Astrocyte of the cerebellum (primary cell): ENCODE measurements around the gene CCT2.

Experiments
- DNase-seq: peaks from one replicate; pipeline ENCODE4 v3.0.0-alpha.2; 2011; ENCODE audit warnings: low read depth
- H3K4me3 ChIP-seq: 2 replicates; pipeline ENCODE4 v1.5.1; 2011; ENCODE audit warnings: mild to moderate bottlenecking, low read depth, low read length, moderate library complexity
- CTCF ChIP-seq: IDR thresholded peaks from 2 replicates; pipeline ENCODE4 v1.5.1; 2012; ENCODE audit warnings: low read length, low read depth, moderate library complexity, mild to moderate bottlenecking; ENCODE audit errors: missing control alignments
- in situ Hi-C: cut with HindIII; loops from 2 replicates; pipeline ENCODE4 v1.10.0; 2017; ENCODE audit warnings: low sequenced_read_pairs

The CCT2 gene

GRCh38 chr12:69569236-69569635 lies 16.0 kb upstream of the CCT2 start:
- no peak for TF ChIP-seq CTCF
- no peak for DNase-seq
- in situ Hi-C loops = no loop called here
- H3K4me3 ChIP-seq = no peak overlapping the region

DNA sequence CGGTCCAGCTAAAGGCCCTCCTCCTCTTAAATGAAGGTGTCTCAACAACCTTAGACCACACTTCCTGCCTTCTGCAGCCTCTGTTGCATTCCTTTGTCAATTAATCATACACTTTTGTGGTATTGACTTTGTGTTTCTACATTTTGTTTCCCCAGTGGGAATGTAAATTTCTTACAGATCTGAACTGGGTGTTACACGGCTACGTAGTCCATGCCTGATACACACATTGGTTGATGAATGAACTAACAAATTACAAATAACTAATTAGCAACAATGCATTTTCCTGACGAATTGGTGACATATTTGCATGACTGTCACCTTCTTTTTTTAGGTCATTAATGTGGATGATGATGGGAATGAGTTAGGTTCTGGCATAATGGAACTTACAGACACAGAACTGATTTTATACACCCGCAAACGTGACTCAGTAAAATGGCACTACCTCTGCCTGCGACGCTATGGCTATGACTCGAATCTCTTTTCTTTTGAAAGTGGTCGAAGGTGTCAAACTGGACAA lies 15.2 kb upstream of the CCT2 start:
- DNase-seq = peak; percentile 50

DNA sequence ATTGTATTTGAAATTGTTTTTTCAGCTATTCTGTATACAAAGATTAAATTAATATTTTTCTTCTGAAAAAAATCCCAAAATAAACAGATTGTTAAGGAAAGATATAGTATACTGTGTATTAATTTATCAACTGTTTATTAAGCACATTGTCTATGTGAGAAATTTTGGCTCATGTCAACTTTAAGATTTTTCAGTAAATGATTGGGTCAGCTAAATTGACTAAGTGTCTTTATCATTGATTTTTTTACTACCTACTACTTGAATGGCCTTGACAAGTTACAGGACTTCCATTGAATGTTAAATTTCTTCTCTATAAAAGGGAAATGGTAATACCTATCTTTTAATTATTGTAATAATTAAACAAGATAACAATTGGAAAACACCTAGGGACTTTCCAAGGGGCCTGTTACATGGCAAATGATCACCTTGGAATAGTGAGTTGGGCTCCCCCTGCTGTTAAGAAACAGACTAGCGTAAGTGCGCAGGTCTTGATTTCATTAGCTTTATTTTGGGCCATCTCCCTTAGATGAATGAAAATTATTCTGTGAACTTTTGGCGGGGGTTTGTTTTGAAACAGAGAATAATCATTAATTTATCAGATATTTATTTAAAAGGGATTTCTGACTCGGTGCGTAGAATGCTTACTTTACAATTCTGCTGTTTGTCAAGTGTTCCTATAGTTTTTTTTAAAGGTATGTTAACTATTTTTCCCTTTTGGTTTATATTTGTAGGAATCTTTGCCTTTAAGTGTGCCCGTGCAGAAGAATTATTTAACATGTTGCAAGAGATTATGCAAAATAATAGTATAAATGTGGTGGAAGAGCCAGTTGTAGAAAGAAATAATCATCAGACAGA lies 14.5 kb upstream of the CCT2 start:
- in situ Hi-C loops = no loop called here
- H3K4me3 ChIP-seq = no peak overlapping the region
- TF ChIP-seq CTCF = peak; percentile 82
- DNase-seq = peak; percentile 68

More for the DNA sequence above, 15.2 kb upstream of the CCT2 start:
- in situ Hi-C loops = no loop called here
- no peak overlapping the region for H3K4me3 ChIP-seq
- TF ChIP-seq CTCF = no peak

DNA sequence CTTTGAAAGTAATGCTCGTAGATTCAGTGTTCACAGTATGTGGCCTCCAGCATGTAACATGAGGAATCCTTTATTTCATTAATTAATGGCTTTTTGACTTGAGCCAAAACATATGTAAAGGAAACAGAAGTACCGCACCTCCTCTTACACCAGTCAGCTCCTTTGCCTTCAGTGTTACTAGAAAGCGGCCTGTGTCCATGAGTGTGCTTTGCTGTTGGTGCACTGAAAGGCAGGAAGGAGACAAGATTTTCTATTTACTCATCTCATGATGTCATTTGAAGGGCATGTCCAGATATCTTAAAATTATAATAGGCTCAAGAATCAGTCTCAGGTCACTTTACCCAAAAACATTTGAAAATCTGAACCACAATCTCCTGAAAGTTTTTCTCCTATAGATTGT lies 9.9 kb upstream of the CCT2 start:
- in situ Hi-C loops = no loop called here
- H3K4me3 ChIP-seq = no peak overlapping the region
- no peak for TF ChIP-seq CTCF
- DNase-seq = no peak

- H3K4me3 ChIP-seq = no peak overlapping the region
- TF ChIP-seq CTCF = no peak
- in situ Hi-C loops = no loop called here
- no peak for DNase-seq
These were observed 7.0 kb upstream of the CCT2 start for GRCh38 chr12:69578283-69578682.

- H3K4me3 ChIP-seq = no peak overlapping the region
- DNase-seq = no peak
- in situ Hi-C loops = no loop called here
- no peak for TF ChIP-seq CTCF
These were observed 6.2 kb upstream of the CCT2 start for GRCh38 chr12:69579029-69579428.
